HG03432 (cell line): ENCODE data around the gene FREM1.
A peak's percentile ranks its signal among the peaks of the same experiment; 100 is the strongest.

Experiments used
- ATAC-seq: cut with Tn5 transposase; IDR thresholded peaks from one replicate; pipeline ENCODE4 v1.9.1; 2021; ENCODE audit warnings: mild to moderate bottlenecking, moderate library complexity; ENCODE audit not compliant: unreplicated experiment

The FREM1 gene

DNA sequence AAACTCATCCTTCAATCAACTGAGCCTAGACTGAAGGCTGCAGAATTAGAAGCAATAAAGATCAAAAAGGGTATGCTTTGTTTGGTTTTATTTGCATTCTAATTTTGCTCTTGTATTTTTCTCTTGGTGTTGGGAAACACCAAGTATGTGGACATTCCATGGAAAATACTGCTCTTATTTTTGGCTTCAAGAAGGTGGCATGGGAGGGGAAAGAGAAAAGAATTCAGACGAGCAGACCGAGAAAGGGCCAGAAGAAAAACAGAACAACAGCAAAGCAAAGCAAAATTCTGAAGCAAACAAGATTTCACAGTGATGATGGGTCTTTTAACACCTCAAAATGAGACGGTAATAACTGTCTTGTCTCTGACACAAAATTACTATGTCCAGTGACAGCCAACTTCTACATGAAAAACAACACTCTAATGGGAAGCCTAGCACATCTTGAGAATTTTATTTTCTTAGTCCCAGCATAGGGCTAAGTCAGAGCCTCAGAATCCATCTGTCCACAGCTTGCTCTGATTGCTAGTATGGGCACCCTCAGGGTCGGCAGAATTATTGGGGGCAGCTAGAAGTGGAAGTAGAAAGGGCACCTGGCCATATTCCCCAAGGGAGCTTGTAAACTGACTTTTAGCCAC lies 26.8 kb downstream of the FREM1 start:
- no peak for ATAC-seq

DNA sequence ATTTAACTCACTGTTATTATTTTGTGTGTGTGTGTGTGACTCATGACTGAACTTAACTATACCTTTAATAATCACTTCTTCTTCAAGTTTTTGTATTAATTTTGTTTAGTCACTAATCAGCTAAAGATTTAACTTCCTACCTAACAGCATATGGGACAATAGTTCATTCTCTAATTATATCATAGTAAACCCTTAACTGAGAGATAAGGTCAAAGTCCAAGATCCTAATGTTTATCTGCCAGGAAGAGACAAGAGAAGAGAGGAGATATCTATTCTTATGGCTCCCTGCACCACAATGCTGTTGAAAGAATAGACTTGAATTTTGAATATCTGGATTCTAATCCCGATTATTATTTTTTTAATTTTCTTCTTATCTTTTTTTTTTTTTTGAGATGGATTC lies 28.1 kb downstream of the FREM1 start:
- no peak for ATAC-seq

GRCh38 chr9:14881006-14881405 lies 29.2 kb downstream of the FREM1 start:
- no peak for ATAC-seq

DNA sequence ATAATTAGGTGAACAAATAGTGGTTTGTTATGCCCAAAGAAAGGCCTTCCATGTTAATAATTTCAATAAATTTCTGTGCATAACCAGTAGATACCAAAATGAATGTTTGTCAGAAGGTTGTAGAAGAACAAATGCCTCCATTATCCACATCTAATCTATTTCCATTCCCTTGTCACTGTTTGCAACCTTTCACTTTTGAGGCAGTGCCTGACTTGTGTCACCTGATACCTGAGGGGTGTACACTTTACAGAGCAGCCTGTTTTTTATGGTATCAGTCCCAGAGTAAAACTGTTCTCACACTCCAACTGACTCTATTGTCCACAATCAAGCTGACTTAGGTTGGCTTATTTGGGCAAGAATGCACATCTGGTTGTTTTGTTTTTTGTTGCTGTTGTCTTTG lies 40.1 kb downstream of the FREM1 start:
- ATAC-seq, result no peak

DNA sequence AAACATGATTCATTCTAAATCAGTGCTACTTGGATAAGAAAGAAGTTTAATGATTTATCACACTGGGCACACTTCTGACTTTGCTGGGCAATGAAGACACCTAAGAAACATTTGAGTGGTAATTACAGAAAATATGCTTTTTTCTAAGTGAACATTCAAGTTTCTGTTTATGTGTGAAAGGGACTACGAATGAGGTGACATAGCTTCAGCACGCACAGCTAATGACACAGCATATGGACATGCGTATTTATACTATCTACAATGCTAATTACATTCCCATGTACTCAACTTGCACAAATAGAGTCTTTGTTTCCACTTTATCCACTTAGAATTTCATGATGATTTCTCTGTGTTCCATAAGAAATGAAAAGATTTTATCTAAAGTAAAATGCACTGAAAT lies 40.6 kb downstream of the FREM1 start:
- ATAC-seq, result no peak

GRCh38 chr9:14868772-14869583 lies 41.2 kb downstream of the FREM1 start:
- no peak for ATAC-seq

- ATAC-seq, result no peak
These were observed 41.8 kb downstream of the FREM1 start for GRCh38 chr9:14868418-14868771.

DNA sequence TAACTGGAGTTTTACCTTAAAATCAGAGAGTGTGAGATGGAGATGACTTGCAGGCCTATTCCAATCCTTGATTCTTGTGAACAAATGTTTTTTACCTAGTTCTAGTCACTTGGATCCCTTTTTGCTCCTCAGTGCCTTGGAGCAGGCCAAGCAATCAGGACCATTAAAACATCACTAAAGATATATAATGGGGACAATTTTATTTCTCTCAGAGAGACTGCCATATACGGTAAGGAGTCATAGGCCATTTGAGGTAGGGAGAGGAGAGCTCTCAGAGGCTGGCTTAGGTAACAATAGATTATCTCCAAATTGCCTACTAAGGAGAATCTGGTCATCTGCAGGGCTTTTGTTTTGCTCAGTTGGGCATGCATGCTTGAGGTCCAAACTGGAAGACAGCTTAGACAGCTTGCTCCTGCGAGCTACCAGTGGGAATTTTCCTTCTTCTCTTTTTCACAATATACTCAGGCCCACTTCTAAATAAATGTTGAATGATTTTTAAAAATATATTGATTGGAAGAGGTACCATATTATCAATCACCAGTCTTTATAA lies 44.0 kb downstream of the FREM1 start:
- ATAC-seq, result no peak

DNA sequence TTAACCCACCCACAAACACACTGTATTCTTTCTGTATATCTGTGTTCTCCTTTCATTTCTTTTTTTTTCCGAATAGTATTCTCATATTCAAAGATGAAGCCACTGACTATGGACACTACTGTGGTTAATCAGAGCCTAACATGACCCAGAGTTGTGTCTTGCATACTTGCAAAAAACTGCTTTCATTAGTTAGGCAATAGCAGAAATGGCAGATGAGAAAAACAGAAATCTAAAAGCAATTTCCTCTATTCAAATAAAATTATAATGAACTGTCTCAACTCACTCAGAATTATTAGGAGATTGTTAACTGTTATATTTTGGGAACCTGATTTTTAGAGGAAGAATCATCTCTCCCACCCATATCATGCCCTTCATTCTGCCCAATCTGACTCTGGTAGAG lies 45.9 kb downstream of the FREM1 start:
- ATAC-seq, result no peak

DNA sequence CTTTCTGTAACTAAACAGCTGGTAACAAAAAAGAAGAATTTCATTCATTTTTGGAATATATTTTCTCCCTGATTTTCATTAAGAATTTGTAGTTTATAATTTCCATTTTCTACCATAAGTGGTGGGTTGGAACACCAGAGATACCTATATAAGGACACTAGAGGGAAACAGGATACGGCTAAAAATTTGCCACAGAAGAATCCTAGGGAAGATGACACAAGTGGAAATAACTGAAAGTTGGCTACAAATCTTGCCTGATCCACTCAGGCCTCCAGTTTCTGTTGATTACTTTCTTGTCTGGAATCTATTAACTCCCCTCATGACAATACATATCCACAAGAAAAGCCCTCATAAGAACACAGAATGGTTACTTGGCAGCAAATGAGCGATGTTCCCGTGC lies 46.8 kb downstream of the FREM1 start:
- ATAC-seq, result no peak

DNA sequence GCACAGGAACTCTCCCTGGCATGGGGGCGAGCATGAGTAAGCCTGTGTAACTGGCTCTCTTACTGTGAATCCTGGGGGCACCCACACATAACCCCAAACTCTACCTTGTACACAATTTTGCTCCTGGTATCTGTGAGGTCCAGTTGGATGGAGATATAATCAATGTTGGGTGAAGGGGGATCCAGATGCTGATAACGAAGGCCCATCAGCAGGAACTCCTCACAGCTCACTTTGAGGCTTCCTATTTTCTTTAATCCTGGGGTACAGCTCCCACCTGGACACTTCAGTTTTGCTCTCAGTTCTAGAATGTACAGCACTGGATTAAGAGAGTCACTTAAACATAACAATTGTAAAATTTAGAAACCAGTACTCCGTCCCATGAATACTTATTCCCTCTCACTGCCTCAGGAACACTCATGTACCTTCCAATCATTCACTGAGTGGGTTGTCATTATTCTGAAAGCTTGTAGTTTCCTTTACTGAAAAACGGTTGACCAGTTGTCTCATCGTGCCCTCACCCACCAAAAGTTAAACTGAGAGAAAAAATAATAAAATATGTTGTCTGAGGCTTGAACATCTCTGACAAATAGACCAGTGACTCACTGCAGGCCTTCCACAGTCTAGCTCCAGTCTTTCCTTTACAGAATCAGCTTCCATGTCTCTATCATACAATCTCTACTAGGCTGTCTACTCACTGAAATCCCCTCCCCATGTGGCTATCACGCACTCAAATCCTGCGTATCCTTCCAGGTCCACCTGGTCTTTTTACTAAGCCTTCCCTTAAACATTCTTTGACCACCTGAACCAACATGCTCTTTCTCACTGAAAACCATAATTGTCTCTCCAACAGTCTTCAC lies 52.6 kb downstream of the FREM1 start:
- ATAC-seq, result no peak

GRCh38 chr9:14849851-14850250 lies 60.4 kb downstream of the FREM1 start:
- ATAC-seq, result no peak

- no peak for ATAC-seq
These were observed 60.9 kb downstream of the FREM1 start for GRCh38 chr9:14849296-14849695.

GRCh38 chr9:14846871-14847311 lies 63.3 kb downstream of the FREM1 start:
- ATAC-seq, result peak; percentile 99

GRCh38 chr9:14843163-14843562 lies 67.1 kb downstream of the FREM1 start:
- ATAC-seq, result no peak

DNA sequence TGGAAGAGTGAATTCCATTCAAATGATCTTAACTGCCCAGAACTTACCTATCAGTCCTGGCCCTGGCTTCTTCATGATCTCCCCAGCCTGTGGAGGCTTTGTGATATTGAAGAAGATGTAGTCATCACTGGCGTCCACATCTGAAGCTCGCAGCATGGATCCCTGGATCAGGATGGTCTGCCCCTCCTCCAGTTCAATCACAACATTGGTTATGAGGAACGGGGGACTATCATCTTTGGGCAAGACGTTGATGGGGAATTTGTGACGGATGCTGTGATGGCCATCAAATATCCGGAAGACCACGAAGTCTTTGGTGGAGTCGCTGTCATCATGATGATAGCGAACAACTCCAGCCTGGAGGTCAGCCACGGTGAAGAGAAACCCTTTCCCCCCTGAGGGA lies 68.0 kb downstream of the FREM1 start:
- no peak for ATAC-seq

DNA sequence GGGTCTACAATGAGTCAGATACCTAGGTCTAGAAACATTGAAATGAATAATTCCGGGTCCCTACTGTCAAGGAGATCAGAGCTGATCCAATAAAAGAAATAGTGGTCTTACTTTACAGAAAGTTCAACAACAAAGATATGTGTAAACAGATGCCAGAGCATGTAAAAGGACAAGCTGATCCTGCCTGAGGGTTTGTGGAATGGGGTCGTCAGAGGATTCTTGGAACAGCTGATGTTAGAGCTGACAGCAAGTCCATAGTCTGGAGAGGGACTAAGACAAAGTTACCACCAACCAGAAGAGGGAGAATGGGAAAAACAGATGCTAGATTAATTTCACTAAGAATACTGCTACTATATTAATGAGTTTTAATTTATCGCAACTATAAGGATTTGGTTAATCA lies 71.5 kb downstream of the FREM1 start:
- no peak for ATAC-seq

GRCh38 chr9:14836885-14837284 lies 73.3 kb downstream of the FREM1 start:
- no peak for ATAC-seq

- no peak for ATAC-seq
These were observed 78.6 kb downstream of the FREM1 start for GRCh38 chr9:14831661-14832060.

GRCh38 chr9:14831074-14831473 lies 79.2 kb downstream of the FREM1 start:
- no peak for ATAC-seq

- ATAC-seq, result no peak
These were observed 80.2 kb downstream of the FREM1 start for GRCh38 chr9:14830057-14830456.
